ENCODE results near the gene HK2.
"Not testable (repeated sequence)": the region's sequence is repeated elsewhere in the genome, so short reads cannot be mapped to it uniquely, and the experiment has no call there.

The HK2 gene

GRCh38 chr2:74833418-74834233 is at the start of gene HK2:
Gene HK2 (plus strand): TSS chr2:74834127. CDS start chr2:74834581, 454 bp downstream.
- DNase-seq (ENCODE audit: low spot score) = peak; percentile 93

GRCh38 chr2:74789271-74789670 is 44.7 kb upstream of the HK2 start:
- DNase-seq (ENCODE audit: low spot score) = no peak

- no peak for DNase-seq (ENCODE audit: low spot score)
Observed at GRCh38 chr2:74792282-74792681, 41.6 kb upstream of the HK2 start.

GRCh38 chr2:74794878-74795277 is 39.0 kb upstream of the HK2 start:
- DNase-seq (ENCODE audit: low spot score) = not testable (repeated sequence)

GRCh38 chr2:74806355-74806839 is 27.5 kb upstream of the HK2 start:
- DNase-seq (ENCODE audit: low spot score) = no peak

GRCh38 chr2:74806920-74807319 is 27.0 kb upstream of the HK2 start:
- DNase-seq (ENCODE audit: low spot score) = no peak

- no peak for DNase-seq (ENCODE audit: low spot score)
Observed at GRCh38 chr2:74812787-74813590, 20.9 kb upstream of the HK2 start.

GRCh38 chr2:74814102-74814501 is 19.8 kb upstream of the HK2 start:
- DNase-seq (ENCODE audit: low spot score) = no peak

- no peak for DNase-seq (ENCODE audit: low spot score)
Observed at GRCh38 chr2:74815941-74816340, 18.0 kb upstream of the HK2 start.

GRCh38 chr2:74816540-74817303 is 17.2 kb upstream of the HK2 start:
- DNase-seq (ENCODE audit: low spot score) = no peak

- DNase-seq (ENCODE audit: low spot score) = no peak
Observed at GRCh38 chr2:74817304-74817675, 16.6 kb upstream of the HK2 start.

GRCh38 chr2:74819702-74820101 is 14.2 kb upstream of the HK2 start:
- DNase-seq (ENCODE audit: low spot score) = no peak

- DNase-seq (ENCODE audit: low spot score) = no peak
Observed at GRCh38 chr2:74821177-74822126, 12.5 kb upstream of the HK2 start.

- DNase-seq (ENCODE audit: low spot score) = no peak
Observed at GRCh38 chr2:74822771-74823566, 11.0 kb upstream of the HK2 start.

- DNase-seq (ENCODE audit: low spot score) = no peak
Observed at GRCh38 chr2:74824679-74825078, 9.2 kb upstream of the HK2 start.

- DNase-seq (ENCODE audit: low spot score) = no peak
Observed at GRCh38 chr2:74828543-74828942, 5.4 kb upstream of the HK2 start.

GRCh38 chr2:74831693-74832530 is 2.0 kb upstream of the HK2 start:
- no peak for DNase-seq (ENCODE audit: low spot score)

GRCh38 chr2:74834234-74834791 is 386 bp downstream of the HK2 start:
- peak; percentile 71 for DNase-seq (ENCODE audit: low spot score)

All from left forelimb (tissue), 1 donor.